Prostate gland (tissue), 2 donors: Measurements from ENCODE around the gene GOLGA7B. TPM values are rescaled to one million over a fixed set of nuclear protein-coding genes. Genes with fewer than 3 reads are reported as not detected.

Experiments
- DNase-seq: peaks from one replicate; pipeline ENCODE4 v3.0.0-alpha.2; 2019; ENCODE audit warnings: low spot score
- H3K27ac ChIP-seq, 2 donors: fragments of 200-600 bp; sonication (generic); 2 replicates each; pipeline ENCODE4 v1.5.1; 2017 to 2019
- H3K27me3 ChIP-seq: fragments of 200-600 bp; sonication (generic); replicated peaks from 2 replicates; pipeline ENCODE4 v1.5.1; 2019; ENCODE audit not compliant: insufficient read depth
- H3K36me3 ChIP-seq, 2 donors: fragments of 200-600 bp; sonication (generic); 1 replicate in 1 of 2; 2 replicates in 1 of 2; pipeline versions ENCODE4 v1.5.1 to v1.8.1; 2017 to 2019
- H3K4me1 ChIP-seq: fragments of 200-600 bp; sonication (generic); replicated peaks from 2 replicates; pipeline ENCODE4 v1.5.1; 2019
- H3K4me3 ChIP-seq, 2 donors: fragments of 200-600 bp; sonication (generic); 2 replicates each; pipeline ENCODE4 v1.5.1; 2017 to 2019
- H3K9me3 ChIP-seq: fragments of 200-600 bp; sonication (generic); 2 replicates; pipeline ENCODE4 v1.5.1; 2017
- POLR2A ChIP-seq: fragments of 450-650 bp; IDR thresholded peaks from one replicate; pipeline ENCODE4 v1.6.1; 2016; ENCODE audit warnings: antibody characterized with exemption, mild to moderate bottlenecking
- POLR2AphosphoS5 ChIP-seq: sonication (generic); formaldehyde crosslinking; IDR thresholded peaks from one replicate; pipeline ENCODE4 v1.6.1; 2017; ENCODE audit warnings: antibody characterized with exemption
- WGBS: methylation state at CpG from one replicate; pipeline ENCODE4 v1.1.5; 2018; 5-methylcytosine and 5-hydroxymethylcytosine counted together
- intact Hi-C: fragments of 100-400 bp; cut with DNase I; formaldehyde crosslinking; loops from one replicate; pipeline ENCODE4 v1.14.2; 2022
- total RNA-seq, 2 donors: library from RNA; depleted of rRNA; stranded (reverse); fragments of >200 nt; gene quantifications; one replicate each; pipeline ENCODE4 v1.1.0, GENCODE V29; 2016
- TF ChIP-seq, protein P1 (sequence below), 4 experiments: fragments of 200-600 bp in 2 of 4; fragments of 450-650 bp in 2 of 4; sonication (generic) in 2 of 4; IDR thresholded peaks; 1 replicate in 3 of 4; 2 replicates in 1 of 4; pipeline ENCODE4 v1.5.1; 2016 to 2019; ENCODE audit warnings: antibody characterized with exemption in 4 of 4, mild to moderate bottlenecking in 2 of 4, moderate library complexity in 2 of 4

GOLGA7B gene
- total RNA-seq, 2 donors from 2014 or later = 0.23 TPM

DNA sequence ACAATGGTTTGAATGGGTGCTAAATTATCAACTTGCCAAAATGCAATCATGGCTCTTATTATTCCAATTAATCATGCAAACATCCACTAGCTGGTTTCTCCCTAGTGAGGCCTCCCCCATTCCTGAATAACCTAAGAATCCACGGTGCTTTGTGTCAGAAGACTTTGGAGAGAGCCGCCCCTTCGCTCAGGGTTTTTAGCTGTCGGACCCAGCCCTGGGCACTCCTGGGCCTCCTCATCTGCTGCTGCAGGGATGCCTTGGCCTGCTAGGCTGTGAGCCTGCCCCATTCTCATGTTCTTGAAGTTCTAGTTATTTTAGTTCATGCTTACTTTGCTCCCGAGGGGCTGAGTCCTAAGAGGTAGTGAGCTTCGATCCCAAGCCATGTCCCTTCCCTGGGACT, 43.7 kb upstream of the GOLGA7B start:
- no peak for DNase-seq
- Histone ChIP-seq H3K27me3 (no peaks in the 10 kb centered on the region), H3K4me3 (no peak overlapping the region), H3K4me1 (no peaks in the 10 kb centered on the region), H3K36me3 (no peaks in the 10 kb centered on the region), H3K9me3 (no peaks in the 10 kb centered on the region), H3K27ac (no peak overlapping the region)
- TF ChIP-seq POLR2A (no peak), POLR2AphosphoS5 (no peak)
- TF ChIP-seq, protein P1, sequence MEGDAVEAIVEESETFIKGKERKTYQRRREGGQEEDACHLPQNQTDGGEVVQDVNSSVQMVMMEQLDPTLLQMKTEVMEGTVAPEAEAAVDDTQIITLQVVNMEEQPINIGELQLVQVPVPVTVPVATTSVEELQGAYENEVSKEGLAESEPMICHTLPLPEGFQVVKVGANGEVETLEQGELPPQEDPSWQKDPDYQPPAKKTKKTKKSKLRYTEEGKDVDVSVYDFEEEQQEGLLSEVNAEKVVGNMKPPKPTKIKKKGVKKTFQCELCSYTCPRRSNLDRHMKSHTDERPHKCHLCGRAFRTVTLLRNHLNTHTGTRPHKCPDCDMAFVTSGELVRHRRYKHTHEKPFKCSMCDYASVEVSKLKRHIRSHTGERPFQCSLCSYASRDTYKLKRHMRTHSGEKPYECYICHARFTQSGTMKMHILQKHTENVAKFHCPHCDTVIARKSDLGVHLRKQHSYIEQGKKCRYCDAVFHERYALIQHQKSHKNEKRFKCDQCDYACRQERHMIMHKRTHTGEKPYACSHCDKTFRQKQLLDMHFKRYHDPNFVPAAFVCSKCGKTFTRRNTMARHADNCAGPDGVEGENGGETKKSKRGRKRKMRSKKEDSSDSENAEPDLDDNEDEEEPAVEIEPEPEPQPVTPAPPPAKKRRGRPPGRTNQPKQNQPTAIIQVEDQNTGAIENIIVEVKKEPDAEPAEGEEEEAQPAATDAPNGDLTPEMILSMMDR (IDR thresholded peaks at IDR 0.05) = no peak
- intact Hi-C loops = no loop called here
- WGBS = 75% methylated on average over 6 of the region's 6 CpGs

DNA sequence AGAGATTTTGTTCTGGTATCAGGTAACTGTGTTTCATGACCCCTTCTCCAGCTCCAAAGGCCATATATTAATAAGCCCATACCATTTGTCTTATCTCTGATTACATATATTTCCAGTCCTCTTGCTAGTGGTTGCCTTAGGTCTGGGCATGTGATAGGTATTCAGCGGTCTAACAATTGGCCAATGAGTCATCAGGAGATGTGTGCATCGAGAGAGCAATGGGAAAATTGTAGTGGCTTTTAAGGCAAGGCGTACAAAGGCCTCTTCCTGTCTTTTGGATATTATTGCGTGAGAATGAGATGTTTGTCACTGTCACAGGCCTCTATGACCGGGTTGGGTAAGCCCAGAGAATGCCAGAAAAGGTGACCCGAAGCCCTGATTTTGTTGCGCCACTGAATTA, 39.2 kb upstream of the GOLGA7B start:
- 83% methylated on average over 7 of the region's 7 CpGs for WGBS
- TF ChIP-seq, protein P1 (IDR thresholded peaks at IDR 0.05) = no peak
- TF ChIP-seq POLR2AphosphoS5 = no peak
- no peak for TF ChIP-seq POLR2A
- intact Hi-C loops = no loop called here

GRCh38 chr10:97811958-97812357, 37.7 kb upstream of the GOLGA7B start:
- TF ChIP-seq POLR2AphosphoS5 (no peak), POLR2A (no peak)
- TF ChIP-seq, protein P1 (IDR thresholded peaks at IDR 0.05) = no peak
- Histone ChIP-seq H3K4me3 (no peak overlapping the region), H3K27me3 (peaks cover 2% of the 10 kb centered on the region), H3K36me3 (no peaks in the 10 kb centered on the region), H3K4me1 (no peaks in the 10 kb centered on the region), H3K27ac (no peak overlapping the region), H3K9me3 (no peaks in the 10 kb centered on the region)
- 67% methylated on average over 3 of the region's 3 CpGs for WGBS
- no peak for DNase-seq
- intact Hi-C loops = no loop called here

More for the DNA sequence above, 39.2 kb upstream of the GOLGA7B start:
- Histone ChIP-seq H3K36me3 (no peaks in the 10 kb centered on the region), H3K4me1 (no peaks in the 10 kb centered on the region), H3K27ac (no peak overlapping the region), H3K9me3 (no peaks in the 10 kb centered on the region), H3K4me3 (no peak overlapping the region), H3K27me3 (no peaks in the 10 kb centered on the region)
- DNase-seq = no peak

GRCh38 chr10:97812696-97813095, 36.9 kb upstream of the GOLGA7B start:
- Histone ChIP-seq H3K9me3 (no peaks in the 10 kb centered on the region), H3K4me1 (no peaks in the 10 kb centered on the region), H3K27ac (no peak overlapping the region), H3K27me3 (peaks cover 2% of the 10 kb centered on the region), H3K4me3 (no peak overlapping the region), H3K36me3 (no peaks in the 10 kb centered on the region)
- DNase-seq = no peak
- no peak for TF ChIP-seq POLR2AphosphoS5
- TF ChIP-seq, protein P1 (IDR thresholded peaks at IDR 0.05) = no peak
- no peak for TF ChIP-seq POLR2A
- 58% methylated on average over 8 of the region's 8 CpGs for WGBS
- intact Hi-C loops = no loop called here

DNA sequence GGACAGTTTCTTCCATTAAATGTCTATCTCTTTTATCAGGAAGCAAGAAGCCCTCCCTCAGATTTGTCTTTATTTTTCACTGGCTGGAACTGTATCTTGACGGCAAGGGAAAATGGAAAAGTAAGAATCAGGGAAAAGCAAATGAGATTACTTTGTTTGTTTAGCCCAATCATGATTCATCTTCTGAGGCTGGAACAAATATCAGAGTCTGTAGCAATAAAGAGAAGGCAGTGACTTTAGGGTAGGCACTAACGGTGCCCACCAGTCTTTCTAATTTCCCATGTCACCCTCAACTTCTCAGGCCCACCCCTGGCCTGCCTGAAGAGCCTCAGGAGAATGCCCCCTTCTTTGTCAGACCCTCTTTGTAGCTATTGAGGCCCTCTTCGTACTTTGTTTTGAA, 36.3 kb upstream of the GOLGA7B start:
- Histone ChIP-seq H3K27ac (no peak overlapping the region), H3K36me3 (no peaks in the 10 kb centered on the region), H3K4me3 (no peak overlapping the region), H3K4me1 (no peaks in the 10 kb centered on the region), H3K27me3 (peaks cover 2% of the 10 kb centered on the region), H3K9me3 (no peaks in the 10 kb centered on the region)
- 51% methylated on average over 3 of the region's 3 CpGs for WGBS
- intact Hi-C loops = no loop called here
- no peak for DNase-seq
- TF ChIP-seq POLR2AphosphoS5 = no peak
- no peak for TF ChIP-seq POLR2A
- TF ChIP-seq, protein P1 (IDR thresholded peaks at IDR 0.05) = no peak
